SK-N-SH treated with all-trans-retinoic acid at 6 μM for 48 hours (cell line): ENCODE data around the gene NAV3.

Experiments used
- ATAC-seq: fragments of 200-7000 bp; cut with Tn5 transposase; 3 replicates; pipeline ENCODE4 v1.9.1; 2020; ENCODE audit warnings: mild to moderate bottlenecking, moderate library complexity
- ARNTL ChIP-seq: fragments of 450-650 bp; formaldehyde crosslinking; IDR thresholded peaks from 2 replicates; pipeline ENCODE4 v1.5.0; 2020; ENCODE audit warnings: low read depth, mild to moderate bottlenecking, moderate library complexity, borderline replicate concordance
- BACH2 ChIP-seq: fragments of 250-450 bp; sonication (Bioruptor Pico); IDR thresholded peaks from 2 replicates; pipeline ENCODE4 v1.9.0; 2021; ENCODE audit warnings: mild to moderate bottlenecking, borderline replicate concordance
- CSDC2 ChIP-seq: fragments of 250-450 bp; sonication (Bioruptor Pico); IDR thresholded peaks from 2 replicates; pipeline ENCODE4 v1.5.0; 2020; ENCODE audit warnings: mild to moderate bottlenecking, moderate library complexity
- GLIS3 ChIP-seq: fragments of 250-450 bp; sonication (Bioruptor Pico); IDR thresholded peaks from 2 replicates; pipeline ENCODE4 v1.5.0; 2020; ENCODE audit warnings: mild to moderate bottlenecking, moderate library complexity
- OSR1 ChIP-seq: fragments of 250-450 bp; sonication (Bioruptor Pico); IDR thresholded peaks from 2 replicates; pipeline ENCODE4 v1.8.0; 2022; ENCODE audit warnings: moderate library complexity, mild to moderate bottlenecking, inconsistent platforms
- PPARA ChIP-seq: fragments of 250-450 bp; sonication (Bioruptor Pico); IDR thresholded peaks from 2 replicates; pipeline ENCODE4 v1.5.0; 2020; ENCODE audit warnings: mild to moderate bottlenecking, borderline replicate concordance
- RARB ChIP-seq: fragments of 250-450 bp; sonication (Bioruptor Pico); IDR thresholded peaks from 2 replicates; pipeline ENCODE4 v1.8.0; 2021; ENCODE audit warnings: mild to moderate bottlenecking, moderate library complexity
- SNAI2 ChIP-seq: fragments of 250-450 bp; sonication (Bioruptor Pico); IDR thresholded peaks from 2 replicates; pipeline ENCODE4 v1.5.0; 2020; ENCODE audit warnings: mild to moderate bottlenecking, moderate library complexity
- TCF4 ChIP-seq: fragments of 250-450 bp; sonication (Bioruptor Pico); IDR thresholded peaks from 2 replicates; pipeline ENCODE4 v1.8.0; 2021; ENCODE audit warnings: mild to moderate bottlenecking, moderate library complexity, borderline replicate concordance
- ZC3H10 ChIP-seq: fragments of 250-450 bp; sonication (Bioruptor Pico); IDR thresholded peaks from 2 replicates; pipeline ENCODE4 v1.5.1; 2021; ENCODE audit warnings: mild to moderate bottlenecking, moderate library complexity
- ZFP3 ChIP-seq: fragments of 250-450 bp; sonication (Bioruptor Pico); IDR thresholded peaks from 2 replicates; pipeline ENCODE4 v1.5.0; 2020; ENCODE audit warnings: mild to moderate bottlenecking, moderate library complexity
- ZFP30 ChIP-seq: fragments of 450-650 bp; formaldehyde crosslinking; IDR thresholded peaks from 2 replicates; pipeline ENCODE4 v1.5.0; 2022; ENCODE audit warnings: mild to moderate bottlenecking, moderate library complexity
- ZNF565 ChIP-seq: fragments of 450-650 bp; formaldehyde crosslinking; conservative IDR thresholded peaks from 2 replicates; pipeline ENCODE4 v1.5.0; 2020; ENCODE audit warnings: low read depth, mild to moderate bottlenecking, moderate library complexity
- ZNF70 ChIP-seq: fragments of 450-650 bp; formaldehyde crosslinking; IDR thresholded peaks from 2 replicates; pipeline ENCODE4 v1.5.0; 2020; ENCODE audit warnings: mild to moderate bottlenecking, moderate library complexity
- ZNF8 ChIP-seq: fragments of 450-650 bp; formaldehyde crosslinking; IDR thresholded peaks from 2 replicates; pipeline ENCODE4 v1.5.0; 2020; ENCODE audit warnings: mild to moderate bottlenecking, moderate library complexity
- TF ChIP-seq, protein P1 (sequence below): fragments of 250-450 bp; sonication (Bioruptor Pico); IDR thresholded peaks from 2 replicates; pipeline ENCODE4 v1.5.0; 2020; ENCODE audit warnings: mild to moderate bottlenecking, moderate library complexity
- TF ChIP-seq, protein P2 (sequence below): fragments of 250-450 bp; sonication (Bioruptor Pico); IDR thresholded peaks from 2 replicates; pipeline ENCODE4 v1.5.1; 2021; ENCODE audit warnings: mild to moderate bottlenecking, moderate library complexity
- TF ChIP-seq, protein P3 (sequence below): fragments of 250-450 bp; sonication (Bioruptor Pico); IDR thresholded peaks from 2 replicates; pipeline ENCODE4 v1.5.1; 2020; ENCODE audit warnings: low read depth, mild to moderate bottlenecking, moderate library complexity
- TF ChIP-seq, protein P4 (sequence below): fragments of 250-450 bp; sonication (Bioruptor Pico); IDR thresholded peaks from 2 replicates; pipeline ENCODE4 v1.8.0; 2021; ENCODE audit warnings: low read depth, mild to moderate bottlenecking, moderate library complexity, borderline replicate concordance

Gene NAV3

DNA sequence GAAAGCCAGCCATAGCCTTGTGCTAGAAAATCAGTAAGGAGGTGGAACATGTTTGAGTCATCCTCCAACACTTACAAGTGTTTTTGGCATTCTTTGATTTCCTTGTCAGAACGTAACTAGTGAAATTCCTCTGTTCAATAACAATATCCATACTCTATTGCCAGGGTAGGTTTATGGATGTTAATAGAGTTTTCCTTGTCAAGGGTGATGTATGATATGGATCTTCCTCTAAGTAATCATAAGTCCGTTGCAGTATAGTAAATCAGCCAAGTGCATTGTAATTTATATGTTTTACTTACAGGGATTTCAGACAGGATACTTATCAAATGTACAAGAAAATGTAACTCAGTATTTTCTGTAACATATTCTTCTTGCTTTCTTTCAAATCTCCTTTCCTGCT is 19.4 kb downstream of the NAV3 start:
- TF ChIP-seq PPARA (CRISPR knock-in tag), result no peak
- no peak for TF ChIP-seq TCF4
- no peak for TF ChIP-seq ZFP30 (CRISPR knock-in tag)
- TF ChIP-seq ZC3H10 (CRISPR knock-in tag), result no peak
- TF ChIP-seq, protein P1, sequence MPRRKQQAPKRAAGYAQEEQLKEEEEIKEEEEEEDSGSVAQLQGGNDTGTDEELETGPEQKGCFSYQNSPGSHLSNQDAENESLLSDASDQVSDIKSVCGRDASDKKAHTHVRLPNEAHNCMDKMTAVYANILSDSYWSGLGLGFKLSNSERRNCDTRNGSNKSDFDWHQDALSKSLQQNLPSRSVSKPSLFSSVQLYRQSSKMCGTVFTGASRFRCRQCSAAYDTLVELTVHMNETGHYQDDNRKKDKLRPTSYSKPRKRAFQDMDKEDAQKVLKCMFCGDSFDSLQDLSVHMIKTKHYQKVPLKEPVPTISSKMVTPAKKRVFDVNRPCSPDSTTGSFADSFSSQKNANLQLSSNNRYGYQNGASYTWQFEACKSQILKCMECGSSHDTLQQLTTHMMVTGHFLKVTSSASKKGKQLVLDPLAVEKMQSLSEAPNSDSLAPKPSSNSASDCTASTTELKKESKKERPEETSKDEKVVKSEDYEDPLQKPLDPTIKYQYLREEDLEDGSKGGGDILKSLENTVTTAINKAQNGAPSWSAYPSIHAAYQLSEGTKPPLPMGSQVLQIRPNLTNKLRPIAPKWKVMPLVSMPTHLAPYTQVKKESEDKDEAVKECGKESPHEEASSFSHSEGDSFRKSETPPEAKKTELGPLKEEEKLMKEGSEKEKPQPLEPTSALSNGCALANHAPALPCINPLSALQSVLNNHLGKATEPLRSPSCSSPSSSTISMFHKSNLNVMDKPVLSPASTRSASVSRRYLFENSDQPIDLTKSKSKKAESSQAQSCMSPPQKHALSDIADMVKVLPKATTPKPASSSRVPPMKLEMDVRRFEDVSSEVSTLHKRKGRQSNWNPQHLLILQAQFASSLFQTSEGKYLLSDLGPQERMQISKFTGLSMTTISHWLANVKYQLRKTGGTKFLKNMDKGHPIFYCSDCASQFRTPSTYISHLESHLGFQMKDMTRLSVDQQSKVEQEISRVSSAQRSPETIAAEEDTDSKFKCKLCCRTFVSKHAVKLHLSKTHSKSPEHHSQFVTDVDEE (CRISPR knock-in tag), result no peak
- no peak for TF ChIP-seq GLIS3 (CRISPR knock-in tag)
- TF ChIP-seq, all 23 proteins: peak for 0
- ATAC-seq, result no peak

DNA sequence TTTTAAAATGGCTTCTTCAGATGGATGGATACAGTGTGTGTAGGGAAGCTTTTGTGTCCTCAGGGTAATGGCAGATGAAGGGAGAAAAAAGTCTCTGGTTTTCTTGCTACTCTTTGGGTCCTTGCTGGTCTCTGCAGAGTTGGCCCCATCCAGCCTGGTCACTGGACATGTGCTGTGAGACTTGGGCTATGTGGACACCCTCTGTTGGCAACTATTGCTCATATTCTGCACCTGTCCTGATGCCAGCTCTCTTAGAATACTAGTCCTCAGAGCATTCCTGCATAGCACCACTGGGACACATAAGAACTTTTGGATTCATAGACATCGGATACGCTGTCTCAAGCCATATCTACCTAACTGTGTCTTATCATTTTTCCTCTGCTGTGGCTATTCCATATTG is 20.0 kb downstream of the NAV3 start:
- TF ChIP-seq ZC3H10 (CRISPR knock-in tag), result no peak
- no peak for TF ChIP-seq RARB (CRISPR knock-in tag)
- TF ChIP-seq, protein P2, sequence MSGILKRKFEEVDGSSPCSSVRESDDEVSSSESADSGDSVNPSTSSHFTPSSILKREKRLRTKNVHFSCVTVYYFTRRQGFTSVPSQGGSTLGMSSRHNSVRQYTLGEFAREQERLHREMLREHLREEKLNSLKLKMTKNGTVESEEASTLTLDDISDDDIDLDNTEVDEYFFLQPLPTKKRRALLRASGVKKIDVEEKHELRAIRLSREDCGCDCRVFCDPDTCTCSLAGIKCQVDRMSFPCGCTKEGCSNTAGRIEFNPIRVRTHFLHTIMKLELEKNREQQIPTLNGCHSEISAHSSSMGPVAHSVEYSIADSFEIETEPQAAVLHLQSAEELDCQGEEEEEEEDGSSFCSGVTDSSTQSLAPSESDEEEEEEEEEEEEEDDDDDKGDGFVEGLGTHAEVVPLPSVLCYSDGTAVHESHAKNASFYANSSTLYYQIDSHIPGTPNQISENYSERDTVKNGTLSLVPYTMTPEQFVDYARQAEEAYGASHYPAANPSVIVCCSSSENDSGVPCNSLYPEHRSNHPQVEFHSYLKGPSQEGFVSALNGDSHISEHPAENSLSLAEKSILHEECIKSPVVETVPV (CRISPR knock-in tag), result no peak
- no peak for TF ChIP-seq ZFP3 (CRISPR knock-in tag)
- TF ChIP-seq, protein P3, sequence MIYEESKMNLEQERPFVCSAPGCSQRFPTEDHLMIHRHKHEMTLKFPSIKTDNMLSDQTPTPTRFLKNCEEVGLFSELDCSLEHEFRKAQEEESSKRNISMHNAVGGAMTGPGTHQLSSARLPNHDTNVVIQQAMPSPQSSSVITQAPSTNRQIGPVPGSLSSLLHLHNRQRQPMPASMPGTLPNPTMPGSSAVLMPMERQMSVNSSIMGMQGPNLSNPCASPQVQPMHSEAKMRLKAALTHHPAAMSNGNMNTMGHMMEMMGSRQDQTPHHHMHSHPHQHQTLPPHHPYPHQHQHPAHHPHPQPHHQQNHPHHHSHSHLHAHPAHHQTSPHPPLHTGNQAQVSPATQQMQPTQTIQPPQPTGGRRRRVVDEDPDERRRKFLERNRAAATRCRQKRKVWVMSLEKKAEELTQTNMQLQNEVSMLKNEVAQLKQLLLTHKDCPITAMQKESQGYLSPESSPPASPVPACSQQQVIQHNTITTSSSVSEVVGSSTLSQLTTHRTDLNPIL (CRISPR knock-in tag), result no peak
- no peak for ATAC-seq

DNA sequence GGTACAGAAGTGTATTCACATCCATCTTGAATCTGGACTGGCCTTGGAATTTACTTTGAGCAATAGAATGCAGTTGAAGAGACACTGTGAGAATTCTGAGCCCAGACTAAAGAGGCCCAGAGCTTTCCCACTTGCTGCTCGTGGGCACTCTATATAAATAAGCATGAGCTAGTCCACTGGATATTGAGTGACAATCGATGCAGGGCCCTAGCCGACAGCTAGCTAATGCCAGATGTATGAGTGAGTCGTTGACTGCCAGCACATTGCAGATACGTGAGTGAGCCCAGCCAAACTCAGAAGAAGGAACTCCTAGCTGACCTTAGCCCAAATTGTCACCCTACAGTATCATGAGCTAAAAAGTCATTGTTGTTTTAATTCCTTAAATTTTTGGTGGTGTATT is 24.9 kb downstream of the NAV3 start:
- peak; percentile 86 for ATAC-seq
- no peak for TF ChIP-seq BACH2 (CRISPR knock-in tag)
- TF ChIP-seq ARNTL, result no peak
- TF ChIP-seq, protein P1 (CRISPR knock-in tag), result no peak
- TF ChIP-seq RARB (CRISPR knock-in tag), result no peak
- no peak for TF ChIP-seq ZNF8 (CRISPR knock-in tag)
- no peak for TF ChIP-seq SNAI2 (CRISPR knock-in tag)
- TF ChIP-seq, protein P2 (CRISPR knock-in tag), result no peak
- TF ChIP-seq, protein P3 (CRISPR knock-in tag), result no peak
- TF ChIP-seq CSDC2 (CRISPR knock-in tag), result no peak
- TF ChIP-seq TCF4, result no peak
- TF ChIP-seq ZNF565 (CRISPR knock-in tag), result no peak
- no peak for TF ChIP-seq ZNF70 (CRISPR knock-in tag)
- no peak for TF ChIP-seq ZC3H10 (CRISPR knock-in tag)
- no peak for TF ChIP-seq ZFP30 (CRISPR knock-in tag)
- TF ChIP-seq OSR1 (CRISPR knock-in tag), result no peak
- TF ChIP-seq, protein P4, sequence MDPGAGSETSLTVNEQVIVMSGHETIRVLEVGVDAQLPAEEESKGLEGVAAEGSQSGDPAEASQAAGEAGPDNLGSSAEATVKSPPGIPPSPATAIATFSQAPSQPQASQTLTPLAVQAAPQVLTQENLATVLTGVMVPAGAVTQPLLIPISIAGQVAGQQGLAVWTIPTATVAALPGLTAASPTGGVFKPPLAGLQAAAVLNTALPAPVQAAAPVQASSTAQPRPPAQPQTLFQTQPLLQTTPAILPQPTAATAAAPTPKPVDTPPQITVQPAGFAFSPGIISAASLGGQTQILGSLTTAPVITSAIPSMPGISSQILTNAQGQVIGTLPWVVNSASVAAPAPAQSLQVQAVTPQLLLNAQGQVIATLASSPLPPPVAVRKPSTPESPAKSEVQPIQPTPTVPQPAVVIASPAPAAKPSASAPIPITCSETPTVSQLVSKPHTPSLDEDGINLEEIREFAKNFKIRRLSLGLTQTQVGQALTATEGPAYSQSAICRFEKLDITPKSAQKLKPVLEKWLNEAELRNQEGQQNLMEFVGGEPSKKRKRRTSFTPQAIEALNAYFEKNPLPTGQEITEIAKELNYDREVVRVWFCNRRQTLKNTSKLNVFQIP (CRISPR knock-in tag), result no peak
- no peak for TF ChIP-seq PPARA (CRISPR knock-in tag)
- TF ChIP-seq ZFP3 (CRISPR knock-in tag), result no peak
